ENCODE data around the gene KIAA0232. TPM values are rescaled to one million over a fixed set of nuclear protein-coding genes. Genes with fewer than 3 reads are reported as not detected.
"Not testable (repeated sequence)": the region's sequence is repeated elsewhere in the genome, so short reads cannot be mapped to it uniquely, and the experiment has no call there.

The KIAA0232 gene
- total RNA-seq, 1 donor from 2014 or later = 33.4 TPM

DNA sequence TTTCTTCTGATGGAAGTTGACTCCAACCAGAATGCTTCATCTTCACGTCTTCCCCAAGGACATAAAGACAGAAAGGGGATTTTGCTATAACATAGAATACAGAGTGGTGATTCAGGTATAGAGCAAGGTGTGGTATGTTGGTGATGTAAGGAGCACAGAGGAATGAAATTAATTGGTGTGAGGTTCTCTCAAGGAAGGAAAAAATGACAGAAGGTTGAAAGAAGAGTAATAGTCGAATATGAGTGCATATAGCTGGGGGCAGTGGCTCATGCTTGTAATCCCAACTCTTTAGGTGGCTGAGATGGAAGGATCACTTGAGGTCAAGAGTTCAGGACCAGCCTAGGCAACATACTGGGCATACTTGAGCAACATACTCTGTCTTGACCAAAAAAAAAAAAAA, 20.1 kb downstream of the KIAA0232 start:
- no peak for DNase-seq (ENCODE audit: low spot score)

- no peak for DNase-seq (ENCODE audit: low spot score)
Measured at GRCh38 chr4:6803246-6803645, 20.7 kb downstream of the KIAA0232 start.

GRCh38 chr4:6804082-6804752, 21.7 kb downstream of the KIAA0232 start:
- DNase-seq (ENCODE audit: low spot score) = no peak

DNA sequence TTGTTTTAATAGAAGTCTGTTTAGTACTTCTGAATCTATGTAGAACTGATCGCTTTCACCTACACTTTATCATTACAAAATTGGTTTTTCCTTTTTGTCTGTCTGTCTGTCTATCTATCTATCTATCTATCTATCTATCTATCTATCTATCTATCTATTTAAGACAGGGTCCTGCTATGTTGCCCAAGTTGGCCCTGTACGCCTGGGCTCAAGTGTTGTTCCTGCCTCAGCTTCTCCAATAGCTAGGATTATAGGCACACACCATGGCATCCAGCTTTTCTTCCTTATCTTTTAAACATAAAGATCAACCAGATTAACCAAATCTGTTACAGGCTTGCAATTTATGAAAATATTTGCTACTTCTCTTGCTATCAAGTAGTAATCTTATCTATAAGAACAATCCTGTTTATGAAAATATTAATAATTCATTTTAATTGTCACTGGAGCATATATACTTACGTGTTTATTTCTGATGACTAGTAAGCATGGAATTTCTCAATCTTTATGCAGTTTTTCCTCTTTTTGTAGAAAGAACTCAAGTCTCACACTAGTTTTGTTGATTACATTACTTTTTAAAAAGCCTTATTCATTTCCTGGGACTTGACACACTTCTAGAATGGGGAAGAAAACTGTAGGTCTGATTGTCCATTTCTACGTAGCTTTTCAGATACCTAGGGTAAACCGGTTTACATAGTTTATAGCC, 24.5 kb downstream of the KIAA0232 start:
- DNase-seq (ENCODE audit: low spot score) = no peak

GRCh38 chr4:6808259-6808658, 25.7 kb downstream of the KIAA0232 start:
- DNase-seq (ENCODE audit: low spot score) = no peak

- DNase-seq (ENCODE audit: low spot score) = no peak
Measured at GRCh38 chr4:6811165-6811564, 28.6 kb downstream of the KIAA0232 start.

GRCh38 chr4:6812766-6813165, 30.2 kb downstream of the KIAA0232 start:
- DNase-seq (ENCODE audit: low spot score) = no peak

DNA sequence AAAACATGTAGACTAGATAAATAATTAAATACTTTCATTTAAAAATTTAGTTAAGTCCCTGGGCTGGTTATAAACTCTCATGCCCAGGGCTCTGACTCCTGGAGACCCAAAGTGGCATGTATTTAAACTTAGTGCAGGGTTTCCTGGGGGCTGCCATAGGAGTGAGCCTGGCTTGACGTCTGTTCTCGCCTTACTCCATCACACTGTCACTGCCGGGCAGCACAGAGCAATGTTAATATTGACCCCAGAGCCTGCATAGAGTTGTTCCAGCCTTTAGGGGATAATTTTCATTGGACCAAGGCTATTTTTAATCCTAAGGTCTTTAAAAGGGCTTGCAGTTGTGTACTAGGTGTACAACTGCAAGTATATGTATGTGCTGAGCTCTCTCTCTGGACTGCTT, 31.2 kb downstream of the KIAA0232 start:
- DNase-seq (ENCODE audit: low spot score) = no peak

DNA sequence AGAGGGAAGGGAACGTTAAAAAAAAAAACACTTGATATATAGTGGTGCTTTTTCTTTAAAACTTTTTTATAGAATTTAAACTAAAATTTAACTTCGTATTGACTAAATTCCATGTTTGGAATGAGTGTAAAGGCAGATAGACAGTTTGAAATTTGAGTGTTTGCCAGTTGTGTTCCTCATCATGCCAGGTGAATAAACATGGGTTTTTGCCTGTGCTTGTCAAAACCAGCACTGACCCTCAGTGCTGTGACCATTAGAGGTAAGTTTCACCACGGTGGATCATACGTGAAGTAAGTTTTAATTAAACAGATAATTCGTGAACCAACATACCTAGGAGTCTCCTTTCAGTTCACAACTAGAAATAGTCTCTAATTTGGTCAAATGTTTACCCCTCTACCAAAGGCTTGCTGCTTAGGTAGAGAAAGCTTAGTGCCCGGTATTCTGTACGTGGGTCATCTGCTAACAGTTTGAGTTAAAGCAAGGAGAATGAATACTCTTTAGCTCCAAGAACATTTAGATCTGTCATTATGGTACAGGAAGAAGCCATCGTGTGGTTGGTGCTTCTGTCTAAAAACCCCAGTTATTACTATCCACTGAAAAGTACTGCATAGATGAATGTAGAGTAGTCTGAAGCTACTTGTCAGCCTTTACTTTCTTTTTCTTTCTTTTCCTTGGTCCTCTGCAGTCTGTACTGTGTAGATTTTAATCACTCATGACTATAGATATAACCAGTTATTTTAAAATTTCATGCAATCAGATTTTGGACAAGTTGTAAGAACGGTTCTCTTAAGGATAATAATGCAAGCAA, 32.7 kb downstream of the KIAA0232 start:
- no peak for DNase-seq (ENCODE audit: low spot score)

DNA sequence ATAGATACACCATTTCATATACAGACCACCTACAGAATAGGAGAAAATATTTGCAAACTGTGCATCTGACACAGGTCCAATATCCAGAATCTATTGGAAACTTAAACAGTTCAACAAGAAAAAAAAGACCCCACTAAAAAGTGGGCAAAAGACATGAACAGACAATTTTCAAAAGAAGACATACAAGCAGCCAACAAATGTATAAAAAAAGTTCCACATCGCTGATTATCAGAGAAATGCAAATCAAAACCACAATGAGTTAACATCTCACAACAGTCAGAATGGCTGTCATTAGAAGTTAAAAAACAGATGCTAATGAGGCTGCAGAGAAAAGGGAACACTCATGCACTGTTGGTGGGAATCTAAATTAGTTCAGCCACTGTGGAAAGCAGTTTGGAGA, 36.8 kb downstream of the KIAA0232 start:
- no peak for DNase-seq (ENCODE audit: low spot score)

- no peak for DNase-seq (ENCODE audit: low spot score)
Measured at GRCh38 chr4:6820695-6821094, 38.2 kb downstream of the KIAA0232 start.

GRCh38 chr4:6824071-6824470, 41.5 kb downstream of the KIAA0232 start:
- no peak for DNase-seq (ENCODE audit: low spot score)

GRCh38 chr4:6824772-6825402, 42.4 kb downstream of the KIAA0232 start:
- no peak for DNase-seq (ENCODE audit: low spot score)

GRCh38 chr4:6825403-6825802, 42.9 kb downstream of the KIAA0232 start:
- no peak for DNase-seq (ENCODE audit: low spot score)

- no peak for DNase-seq (ENCODE audit: low spot score)
Measured at GRCh38 chr4:6826781-6827508, 44.4 kb downstream of the KIAA0232 start.

- no peak for DNase-seq (ENCODE audit: low spot score)
Measured at GRCh38 chr4:6829086-6829485, 46.6 kb downstream of the KIAA0232 start.

DNA sequence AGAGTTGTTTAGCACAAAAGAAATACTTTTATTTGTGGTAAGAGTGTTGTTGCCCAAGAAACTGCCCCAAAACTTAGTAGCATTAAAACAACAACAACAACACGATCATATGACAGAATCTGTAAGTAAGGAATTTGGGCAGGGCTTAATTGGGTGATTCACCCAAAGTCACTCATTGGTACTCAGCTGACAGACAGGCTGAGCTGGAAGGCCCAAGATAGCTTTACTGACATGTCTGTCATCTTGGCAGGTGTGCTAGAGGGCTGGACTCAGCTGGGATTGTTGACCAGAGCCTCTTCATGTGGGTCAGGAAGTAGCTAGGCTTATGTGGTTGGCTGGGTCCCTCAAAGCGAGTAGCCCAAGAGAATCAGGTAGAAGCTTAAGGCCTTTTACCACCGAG, 52.3 kb downstream of the KIAA0232 start:
- DNase-seq (ENCODE audit: low spot score) = no peak

DNA sequence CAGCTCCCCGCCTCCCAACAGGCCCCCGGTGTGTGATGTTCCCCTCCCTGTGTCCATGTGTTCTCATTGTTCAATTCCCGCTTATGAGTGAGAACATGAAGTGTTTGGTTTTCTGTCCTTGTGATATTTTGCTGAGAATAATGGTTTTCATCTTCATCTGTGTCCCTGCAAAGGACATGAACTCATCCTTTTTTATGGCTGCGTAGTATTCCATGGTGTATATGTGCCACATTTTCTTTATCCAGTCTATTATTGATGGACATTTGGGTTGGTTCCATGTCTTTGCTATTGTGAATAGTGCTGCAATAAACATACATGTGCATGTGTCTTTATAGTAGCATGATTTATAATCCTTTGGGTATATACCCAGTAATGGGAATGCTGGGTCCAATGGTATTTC, 53.1 kb downstream of the KIAA0232 start:
- not testable (repeated sequence) for DNase-seq (ENCODE audit: low spot score)

GRCh38 chr4:6837106-6837505, 54.6 kb downstream of the KIAA0232 start:
- DNase-seq (ENCODE audit: low spot score) = not testable (repeated sequence)

DNA sequence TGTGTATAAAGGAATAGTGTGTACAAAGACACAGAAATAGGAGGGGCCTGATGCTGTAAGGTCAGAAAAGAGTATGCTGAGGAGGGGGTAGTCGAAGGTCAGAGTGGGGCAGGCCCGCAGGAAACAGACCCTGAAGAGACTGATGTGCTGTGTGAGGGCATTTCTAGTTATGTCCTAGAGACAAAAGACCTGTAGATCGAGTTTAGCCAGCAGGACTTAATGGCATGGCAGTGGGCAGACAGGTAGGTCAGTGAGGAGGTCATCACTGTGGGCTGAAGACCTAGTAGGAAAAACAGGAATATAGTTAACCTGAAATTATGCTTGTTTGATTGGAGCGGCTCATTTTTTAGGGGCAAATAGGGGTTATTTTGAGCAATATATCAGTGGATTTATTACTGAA, 57.1 kb downstream of the KIAA0232 start:
- no peak for DNase-seq (ENCODE audit: low spot score)
